ENCODE measurements around the gene C1R.

The C1R gene

DNA sequence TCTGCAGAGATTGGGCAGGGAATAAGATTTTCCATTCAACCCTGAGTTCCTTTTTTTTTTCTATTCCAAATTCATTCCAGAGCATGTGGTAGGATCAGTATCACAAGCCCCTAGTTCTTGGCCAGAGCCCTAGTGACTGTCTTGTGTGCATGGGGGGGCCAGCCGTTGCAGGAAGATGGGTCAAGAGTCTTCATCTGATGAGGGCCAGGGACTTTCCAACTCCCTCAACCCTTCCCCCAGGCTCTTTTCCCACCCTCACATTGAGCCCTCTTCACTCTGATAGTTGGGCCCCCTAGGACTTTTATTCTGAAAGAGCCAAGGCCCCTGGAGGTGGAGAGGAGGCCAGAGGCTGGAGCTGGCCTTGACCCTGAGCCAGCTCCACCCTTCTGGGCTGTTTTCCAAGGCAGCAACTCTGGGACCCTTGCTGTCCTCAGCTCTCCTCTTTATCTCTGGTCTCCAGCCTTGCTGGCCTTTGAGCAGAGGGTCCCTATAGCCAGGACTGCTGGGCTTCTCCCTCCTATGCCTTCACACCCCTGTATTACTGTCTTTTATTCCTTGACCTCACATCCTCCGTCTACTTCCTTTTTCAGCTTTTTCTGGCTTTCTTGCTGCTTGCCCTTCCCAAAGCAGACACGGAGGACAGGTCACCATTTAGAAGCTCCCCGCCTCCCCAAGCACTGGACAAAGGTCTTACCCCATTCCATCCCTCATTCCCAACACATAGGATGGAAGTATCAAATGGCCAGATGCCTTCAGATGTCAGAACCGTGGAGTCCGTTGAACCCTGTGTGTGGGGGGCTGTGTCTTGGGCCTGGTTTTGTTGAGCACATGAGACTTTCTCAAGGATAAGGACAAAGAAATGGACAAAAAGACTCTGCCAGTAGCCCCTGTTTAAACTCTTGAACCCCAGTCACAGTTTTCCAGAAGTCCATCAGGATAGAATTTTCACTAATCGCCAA, 30.8 kb upstream of the C1R start:
- H3K4me3 ChIP-seq (replicated peaks; ENCODE audit: insufficient read depth, low read length): no peak overlapping the region
- no peaks in the 10 kb centered on the region for H3K27me3 ChIP-seq (ENCODE audit: insufficient read depth, poor library complexity, severe bottlenecking)
- TF ChIP-seq POLR2AphosphoS5 (IDR thresholded peaks at IDR 0.05; ENCODE audit: low read depth): no peak
- no peak for TF ChIP-seq SPI1 (IDR thresholded peaks at IDR 0.05; ENCODE audit: borderline replicate concordance, low read depth)
- TF ChIP-seq GABPA (IDR thresholded peaks at IDR 0.05; ENCODE audit: low read depth): no peak
- TF ChIP-seq, protein P1, sequence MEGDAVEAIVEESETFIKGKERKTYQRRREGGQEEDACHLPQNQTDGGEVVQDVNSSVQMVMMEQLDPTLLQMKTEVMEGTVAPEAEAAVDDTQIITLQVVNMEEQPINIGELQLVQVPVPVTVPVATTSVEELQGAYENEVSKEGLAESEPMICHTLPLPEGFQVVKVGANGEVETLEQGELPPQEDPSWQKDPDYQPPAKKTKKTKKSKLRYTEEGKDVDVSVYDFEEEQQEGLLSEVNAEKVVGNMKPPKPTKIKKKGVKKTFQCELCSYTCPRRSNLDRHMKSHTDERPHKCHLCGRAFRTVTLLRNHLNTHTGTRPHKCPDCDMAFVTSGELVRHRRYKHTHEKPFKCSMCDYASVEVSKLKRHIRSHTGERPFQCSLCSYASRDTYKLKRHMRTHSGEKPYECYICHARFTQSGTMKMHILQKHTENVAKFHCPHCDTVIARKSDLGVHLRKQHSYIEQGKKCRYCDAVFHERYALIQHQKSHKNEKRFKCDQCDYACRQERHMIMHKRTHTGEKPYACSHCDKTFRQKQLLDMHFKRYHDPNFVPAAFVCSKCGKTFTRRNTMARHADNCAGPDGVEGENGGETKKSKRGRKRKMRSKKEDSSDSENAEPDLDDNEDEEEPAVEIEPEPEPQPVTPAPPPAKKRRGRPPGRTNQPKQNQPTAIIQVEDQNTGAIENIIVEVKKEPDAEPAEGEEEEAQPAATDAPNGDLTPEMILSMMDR (IDR thresholded peaks at IDR 0.05; ENCODE audit: insufficient read depth, low read length): no peak
- TF ChIP-seq, protein P2, sequence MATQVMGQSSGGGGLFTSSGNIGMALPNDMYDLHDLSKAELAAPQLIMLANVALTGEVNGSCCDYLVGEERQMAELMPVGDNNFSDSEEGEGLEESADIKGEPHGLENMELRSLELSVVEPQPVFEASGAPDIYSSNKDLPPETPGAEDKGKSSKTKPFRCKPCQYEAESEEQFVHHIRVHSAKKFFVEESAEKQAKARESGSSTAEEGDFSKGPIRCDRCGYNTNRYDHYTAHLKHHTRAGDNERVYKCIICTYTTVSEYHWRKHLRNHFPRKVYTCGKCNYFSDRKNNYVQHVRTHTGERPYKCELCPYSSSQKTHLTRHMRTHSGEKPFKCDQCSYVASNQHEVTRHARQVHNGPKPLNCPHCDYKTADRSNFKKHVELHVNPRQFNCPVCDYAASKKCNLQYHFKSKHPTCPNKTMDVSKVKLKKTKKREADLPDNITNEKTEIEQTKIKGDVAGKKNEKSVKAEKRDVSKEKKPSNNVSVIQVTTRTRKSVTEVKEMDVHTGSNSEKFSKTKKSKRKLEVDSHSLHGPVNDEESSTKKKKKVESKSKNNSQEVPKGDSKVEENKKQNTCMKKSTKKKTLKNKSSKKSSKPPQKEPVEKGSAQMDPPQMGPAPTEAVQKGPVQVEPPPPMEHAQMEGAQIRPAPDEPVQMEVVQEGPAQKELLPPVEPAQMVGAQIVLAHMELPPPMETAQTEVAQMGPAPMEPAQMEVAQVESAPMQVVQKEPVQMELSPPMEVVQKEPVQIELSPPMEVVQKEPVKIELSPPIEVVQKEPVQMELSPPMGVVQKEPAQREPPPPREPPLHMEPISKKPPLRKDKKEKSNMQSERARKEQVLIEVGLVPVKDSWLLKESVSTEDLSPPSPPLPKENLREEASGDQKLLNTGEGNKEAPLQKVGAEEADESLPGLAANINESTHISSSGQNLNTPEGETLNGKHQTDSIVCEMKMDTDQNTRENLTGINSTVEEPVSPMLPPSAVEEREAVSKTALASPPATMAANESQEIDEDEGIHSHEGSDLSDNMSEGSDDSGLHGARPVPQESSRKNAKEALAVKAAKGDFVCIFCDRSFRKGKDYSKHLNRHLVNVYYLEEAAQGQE (IDR thresholded peaks at IDR 0.05; ENCODE audit: insufficient replicate concordance, low read depth): no peak
- H3K27ac ChIP-seq (replicated peaks): no peak overlapping the region
- no peak for DNase-seq (ENCODE audit: low read depth in 1 of 2, low spot score in 1 of 2)

DNA sequence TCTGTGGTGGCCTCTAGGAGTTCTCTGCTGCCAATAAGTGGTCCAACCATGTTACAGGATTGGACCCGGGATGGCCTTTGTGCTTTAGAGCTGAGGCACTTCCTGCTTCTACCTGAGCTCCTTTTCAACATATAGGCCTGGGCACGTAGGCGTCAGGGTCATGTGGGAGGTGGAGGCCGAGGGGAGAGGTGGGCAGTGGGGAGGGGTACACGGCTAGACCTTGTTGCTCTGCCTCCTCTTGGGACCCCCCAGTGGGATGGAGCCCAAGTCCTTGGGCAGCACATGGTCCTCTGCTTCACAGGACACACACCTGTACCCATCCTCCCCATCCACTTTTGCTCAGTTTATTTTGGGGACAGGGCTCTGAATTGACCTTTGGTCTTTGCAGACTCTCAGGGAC, 29.1 kb upstream of the C1R start:
- Histone ChIP-seq H3K27me3 (ENCODE audit: insufficient read depth, poor library complexity, severe bottlenecking) (no peaks in the 10 kb centered on the region), H3K4me3 (replicated peaks; ENCODE audit: insufficient read depth, low read length) (no peak overlapping the region), H3K27ac (replicated peaks) (no peak overlapping the region)
- TF ChIP-seq POLR2AphosphoS5 (IDR thresholded peaks at IDR 0.05; ENCODE audit: low read depth) (no peak), SPI1 (IDR thresholded peaks at IDR 0.05; ENCODE audit: borderline replicate concordance, low read depth) (no peak), GABPA (IDR thresholded peaks at IDR 0.05; ENCODE audit: low read depth) (no peak)
- TF ChIP-seq, protein P1 (IDR thresholded peaks at IDR 0.05; ENCODE audit: insufficient read depth, low read length): no peak
- TF ChIP-seq, protein P2 (IDR thresholded peaks at IDR 0.05; ENCODE audit: insufficient replicate concordance, low read depth): no peak
- DNase-seq (ENCODE audit: low read depth in 1 of 2, low spot score in 1 of 2): no peak

DNA sequence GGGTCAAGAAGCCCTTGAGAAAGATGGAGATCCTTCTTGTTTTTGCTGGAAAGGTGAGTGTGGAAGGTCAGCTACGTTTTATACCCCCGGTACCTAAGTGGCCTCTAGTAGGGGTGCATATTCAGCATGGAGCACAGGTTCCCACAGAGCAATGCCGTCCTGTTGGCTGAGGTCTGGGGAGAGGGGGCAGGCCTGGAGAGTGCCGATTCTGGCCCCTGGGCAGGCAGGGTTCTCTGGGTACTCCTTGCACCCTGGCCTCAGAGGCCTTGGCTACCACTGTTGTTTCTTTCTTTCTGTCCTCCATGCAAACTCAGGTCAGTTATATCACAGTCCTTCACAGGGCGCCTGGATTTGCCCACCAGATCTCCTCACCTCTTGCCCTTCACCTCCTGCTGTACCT, 27.9 kb upstream of the C1R start:
- Histone ChIP-seq H3K27me3 (ENCODE audit: insufficient read depth, poor library complexity, severe bottlenecking) (no peaks in the 10 kb centered on the region), H3K27ac (replicated peaks) (no peak overlapping the region), H3K4me3 (replicated peaks; ENCODE audit: insufficient read depth, low read length) (no peak overlapping the region)
- no peak for TF ChIP-seq GABPA (IDR thresholded peaks at IDR 0.05; ENCODE audit: low read depth)
- no peak for TF ChIP-seq SPI1 (IDR thresholded peaks at IDR 0.05; ENCODE audit: borderline replicate concordance, low read depth)
- TF ChIP-seq POLR2AphosphoS5 (IDR thresholded peaks at IDR 0.05; ENCODE audit: low read depth): no peak
- TF ChIP-seq, protein P2 (IDR thresholded peaks at IDR 0.05; ENCODE audit: insufficient replicate concordance, low read depth): no peak
- TF ChIP-seq, protein P1 (IDR thresholded peaks at IDR 0.05; ENCODE audit: insufficient read depth, low read length): no peak
- no peak for DNase-seq (ENCODE audit: low read depth in 1 of 2, low spot score in 1 of 2)
